GM21367 (cell line): ENCODE data around the gene CLDN5.

Experiments
- ATAC-seq: cut with Tn5 transposase; IDR thresholded peaks from one replicate; pipeline ENCODE4 v1.9.1; 2021; ENCODE audit not compliant: unreplicated experiment

The CLDN5 gene

GRCh38 chr22:19523240-19524169 is 705 bp downstream of the CLDN5 start:
- ATAC-seq = no peak

GRCh38 chr22:19522881-19523239 is 1.4 kb downstream of the CLDN5 start:
- ATAC-seq = no peak

- ATAC-seq = no peak
Observed at GRCh38 chr22:19522190-19522880, 1.9 kb downstream of the CLDN5 start.

- no peak for ATAC-seq
Observed at GRCh38 chr22:19520566-19521305, 3.5 kb downstream of the CLDN5 start.

GRCh38 chr22:19520007-19520406 is 4.2 kb downstream of the CLDN5 start:
- ATAC-seq = no peak

GRCh38 chr22:19519041-19519926 is 4.9 kb downstream of the CLDN5 start:
- ATAC-seq = no peak

GRCh38 chr22:19518635-19519034 is 5.6 kb downstream of the CLDN5 start:
- ATAC-seq = no peak

GRCh38 chr22:19517919-19518611 is 6.1 kb downstream of the CLDN5 start:
- ATAC-seq = no peak

- no peak for ATAC-seq
Observed at GRCh38 chr22:19517171-19517500, 7.1 kb downstream of the CLDN5 start.

- ATAC-seq = no peak
Observed at GRCh38 chr22:19516378-19517170, 7.6 kb downstream of the CLDN5 start.

GRCh38 chr22:19515654-19516377 is 8.4 kb downstream of the CLDN5 start:
- ATAC-seq = no peak

- no peak for ATAC-seq
Observed at GRCh38 chr22:19514831-19515565, 9.2 kb downstream of the CLDN5 start.

- no peak for ATAC-seq
Observed at GRCh38 chr22:19513823-19514222, 10.4 kb downstream of the CLDN5 start.

GRCh38 chr22:19510919-19511341 is 13.3 kb downstream of the CLDN5 start:
- ATAC-seq = no peak

GRCh38 chr22:19509923-19510322 is 14.3 kb downstream of the CLDN5 start:
- ATAC-seq = no peak

GRCh38 chr22:19509191-19509590 is 15.0 kb downstream of the CLDN5 start:
- ATAC-seq = no peak

- ATAC-seq = no peak
Observed at GRCh38 chr22:19508024-19508776, 16.0 kb downstream of the CLDN5 start.
